Umbilical cord (tissue), 2 donors: ENCODE results near the gene KCNAB1. TPM values are rescaled to one million over a fixed set of nuclear protein-coding genes. Genes with fewer than 3 reads are reported as not detected.

Source experiments
- DNase-seq: peaks from one replicate; pipeline ENCODE4 v3.0.0-alpha.2; 2015; ENCODE audit warnings: low spot score
- total RNA-seq: library from RNA; depleted of rRNA; stranded (reverse); fragments of >200 nt; gene quantifications from one replicate; pipeline ENCODE4 v1.2.3, GENCODE V29; 2014; ENCODE audit warnings: low replicate concordance; ENCODE audit not compliant: insufficient read depth

The KCNAB1 gene
- total RNA-seq, 1 donor from 2014 or later: 0.72 TPM

- no peak for DNase-seq
These were observed 368.4 kb downstream of the KCNAB1 start for GRCh38 chr3:156488767-156489166.

DNA sequence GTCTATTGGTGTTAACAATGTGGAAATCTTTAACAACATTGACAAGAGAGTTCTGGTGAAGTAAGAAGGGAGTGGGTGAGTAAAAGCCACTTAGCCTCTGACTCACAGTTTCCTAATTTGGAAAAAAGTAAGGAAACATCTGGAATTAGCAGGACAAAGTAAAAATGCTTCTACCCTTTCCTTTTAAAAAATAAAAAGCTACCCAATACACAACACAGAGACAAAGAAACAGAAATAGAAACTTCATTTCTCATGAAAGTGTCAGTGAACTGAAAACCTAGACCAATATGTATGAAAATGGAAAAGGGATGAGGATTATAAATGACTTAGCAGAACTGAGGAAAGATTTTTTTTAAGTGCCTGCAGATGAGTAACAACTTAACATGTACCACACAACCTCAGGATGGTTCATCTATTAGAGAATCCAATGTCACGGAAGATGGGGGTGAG is 369.1 kb downstream of the KCNAB1 start:
- DNase-seq: peak; percentile 44

DNA sequence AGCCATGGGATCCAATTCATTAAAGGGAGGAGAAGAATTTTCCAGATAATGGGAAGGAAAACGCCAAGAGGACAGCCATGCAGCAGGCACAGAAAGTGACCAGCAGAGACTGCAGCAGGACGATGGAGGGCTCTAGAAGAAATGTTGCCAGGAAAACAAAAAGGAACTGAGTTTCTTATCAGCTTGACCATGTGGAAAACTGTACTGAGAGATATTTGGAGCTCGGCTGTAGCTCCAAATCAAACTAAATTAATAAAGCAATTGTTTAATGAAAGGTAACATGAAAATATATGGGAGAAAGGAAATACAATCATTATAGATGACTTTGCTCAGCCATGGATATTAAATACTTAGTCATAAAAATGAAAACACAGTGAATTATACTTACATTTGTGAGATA is 370.8 kb downstream of the KCNAB1 start:
- DNase-seq: no peak

GRCh38 chr3:156492801-156493261 is 372.5 kb downstream of the KCNAB1 start:
- DNase-seq: peak; percentile 96

DNA sequence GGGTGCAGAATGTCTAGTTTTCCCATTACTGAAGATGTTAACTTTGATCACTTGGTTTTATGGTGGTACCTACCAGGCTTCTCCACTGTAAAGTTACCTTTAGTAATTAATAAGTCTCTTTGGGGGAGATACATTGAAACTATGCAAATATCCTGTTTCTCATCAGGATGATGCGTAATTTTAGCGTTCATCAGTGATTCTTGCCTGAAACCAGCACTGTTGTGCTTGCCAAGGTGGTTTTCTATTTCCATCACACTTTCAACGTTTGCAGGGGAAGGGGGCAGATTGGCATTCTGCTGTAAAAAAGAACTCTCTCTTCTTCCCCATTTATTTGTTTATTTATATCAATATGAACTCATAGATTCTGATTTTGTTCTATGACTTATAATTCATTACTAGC is 373.5 kb downstream of the KCNAB1 start:
- no peak for DNase-seq

DNA sequence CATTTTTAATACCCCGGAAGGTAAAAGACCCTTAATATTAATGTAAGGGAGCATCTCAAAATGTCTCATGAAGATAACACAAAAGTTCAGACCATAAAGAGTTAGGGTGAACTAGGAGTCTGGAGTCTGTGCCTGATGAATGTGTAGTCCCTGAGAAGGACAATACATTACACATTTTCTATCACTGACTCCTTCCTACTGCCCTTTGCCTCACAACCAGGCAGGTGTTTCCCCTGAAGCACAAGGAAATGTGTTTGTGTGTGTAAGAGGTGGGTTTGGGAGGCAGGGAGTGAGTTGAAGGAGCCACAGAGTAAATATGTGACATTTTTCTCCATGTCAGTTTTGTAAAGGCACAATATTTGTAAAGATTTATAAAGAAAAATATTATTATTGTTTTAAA is 375.4 kb downstream of the KCNAB1 start:
- DNase-seq: no peak

GRCh38 chr3:156497326-156497725 is 376.9 kb downstream of the KCNAB1 start:
- no peak for DNase-seq

DNA sequence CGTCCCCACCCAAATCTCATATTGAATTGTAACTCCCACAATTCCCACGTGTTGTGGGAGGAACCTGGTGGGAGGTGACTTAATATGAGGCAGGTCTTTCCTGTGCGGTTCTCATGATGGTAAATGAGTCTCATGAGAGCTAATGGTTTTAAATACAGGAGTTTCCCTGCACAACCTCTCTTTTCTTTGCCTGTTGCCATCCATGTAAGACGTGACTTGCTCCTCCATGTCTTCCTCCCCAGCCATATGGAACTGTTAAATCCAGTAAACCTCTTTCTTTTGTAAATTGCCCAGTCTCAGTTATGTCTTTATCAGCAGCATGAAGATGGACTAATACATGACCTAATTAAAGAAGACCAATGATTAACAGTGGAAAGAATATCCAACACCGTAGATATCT is 377.9 kb downstream of the KCNAB1 start:
- DNase-seq: no peak

- peak; percentile 67 for DNase-seq
These were observed 386.9 kb downstream of the KCNAB1 start for GRCh38 chr3:156507285-156507684.

GRCh38 chr3:156509189-156510174 is 389.1 kb downstream of the KCNAB1 start:
- DNase-seq: peak; percentile 79

DNA sequence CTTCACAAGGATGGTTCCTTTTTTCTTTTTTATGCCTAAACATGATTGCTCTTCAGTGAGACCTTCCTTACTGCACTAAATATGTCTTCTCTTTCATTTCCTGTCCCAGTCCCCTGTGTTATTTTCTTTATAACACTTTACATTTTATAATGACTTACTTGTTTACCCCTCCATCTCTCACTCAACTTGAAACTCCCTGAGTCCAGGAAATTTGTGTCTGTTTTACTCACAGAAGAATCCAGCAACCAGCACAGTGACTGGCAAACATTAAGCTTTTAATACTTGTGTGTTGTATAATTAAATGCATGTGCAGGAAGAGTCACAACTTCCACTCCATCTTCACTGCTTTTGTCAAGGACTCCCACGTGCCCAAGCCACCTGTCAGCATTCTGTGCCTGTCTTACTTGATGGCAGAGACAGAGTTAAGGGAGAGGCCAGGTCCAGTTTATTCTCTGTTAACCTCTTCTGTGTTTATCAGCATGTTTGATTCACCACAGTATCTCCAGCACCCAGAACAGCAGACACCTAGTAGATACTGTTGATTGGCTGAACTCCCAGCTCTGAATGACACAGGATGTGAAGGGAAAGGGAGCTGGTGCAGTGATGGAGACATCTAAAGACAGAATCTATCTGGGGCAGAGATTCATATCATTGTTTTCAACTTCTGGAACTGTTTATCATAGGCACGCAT is 391.8 kb downstream of the KCNAB1 start:
- no peak for DNase-seq

DNA sequence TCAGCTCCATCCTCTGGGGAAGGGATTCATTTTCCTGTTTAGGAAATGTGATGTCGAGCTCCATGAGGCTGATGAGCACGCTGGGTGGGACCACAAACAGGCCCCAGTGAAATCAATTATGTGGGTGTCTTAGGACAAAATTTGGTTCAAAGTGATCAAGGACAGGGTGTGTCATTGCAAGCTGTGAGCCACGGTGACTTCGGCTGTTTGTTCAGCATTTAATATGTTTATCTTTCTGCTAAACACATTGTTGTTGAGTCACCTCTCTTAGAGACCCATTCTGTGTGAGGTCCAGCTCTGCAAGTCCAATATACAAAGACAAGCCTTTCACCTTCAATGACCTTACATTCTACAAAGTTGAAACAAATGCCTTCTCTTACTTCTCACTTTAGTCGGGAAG is 393.2 kb downstream of the KCNAB1 start:
- no peak for DNase-seq

- no peak for DNase-seq
These were observed 395.9 kb downstream of the KCNAB1 start for GRCh38 chr3:156516284-156516683.

DNA sequence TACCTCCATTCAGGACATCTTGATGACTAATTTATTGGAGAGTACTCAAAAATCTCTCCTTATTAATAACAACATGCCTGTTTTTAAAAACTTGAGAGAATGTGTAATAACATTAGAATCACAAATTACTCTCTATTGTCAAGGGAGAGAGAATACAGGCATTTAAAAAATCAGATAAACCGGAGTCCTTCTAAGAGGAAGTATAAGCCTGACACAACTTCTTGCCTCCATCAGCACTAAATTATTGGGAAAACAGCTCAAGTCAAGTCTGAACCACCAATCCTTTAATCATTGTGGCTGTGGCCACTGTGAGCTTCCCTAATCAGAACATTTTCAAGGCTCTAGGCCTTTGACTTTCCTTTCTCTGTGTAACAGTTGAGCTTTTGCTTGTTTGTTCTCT is 396.6 kb downstream of the KCNAB1 start:
- peak; percentile 48 for DNase-seq

DNA sequence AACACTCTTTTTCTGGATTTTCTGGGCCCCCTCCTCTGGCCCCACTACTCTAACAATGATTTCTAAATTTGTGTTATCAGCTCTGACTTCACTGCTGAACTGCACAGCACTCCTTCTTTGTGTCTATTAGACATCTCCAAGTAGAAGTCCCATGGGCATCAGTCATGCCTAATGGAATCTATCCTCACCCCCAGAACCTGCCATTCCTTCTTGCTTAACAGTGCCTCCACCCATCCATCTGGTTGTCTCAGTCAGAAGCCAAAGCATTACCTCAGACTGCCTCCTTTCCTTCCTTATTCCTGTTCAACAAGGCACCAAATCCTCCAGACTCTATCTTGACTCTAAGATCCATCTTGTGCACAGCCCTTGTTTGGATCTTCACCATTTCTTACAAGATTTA is 398.3 kb downstream of the KCNAB1 start:
- DNase-seq: no peak

- DNase-seq: no peak
These were observed 399.4 kb downstream of the KCNAB1 start for GRCh38 chr3:156519758-156520162.

DNA sequence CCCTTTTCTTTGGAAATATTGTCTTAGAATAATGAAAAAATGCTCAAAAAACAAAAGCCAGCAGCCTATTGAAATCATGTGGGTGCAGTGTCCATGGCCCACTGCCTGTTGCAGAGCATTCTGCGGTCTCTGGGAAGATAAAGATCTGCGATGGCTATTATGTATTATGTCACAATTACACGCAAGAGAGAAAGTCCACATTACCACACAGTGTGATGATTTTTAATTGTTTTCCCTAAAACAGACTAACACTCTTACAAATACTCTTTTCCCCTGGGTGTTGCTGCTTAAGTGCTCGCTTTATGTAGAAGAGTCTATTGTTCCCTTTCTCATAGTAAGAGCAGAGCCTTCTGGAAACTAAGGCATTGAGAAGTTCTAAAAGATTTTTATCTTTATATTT is 402.3 kb downstream of the KCNAB1 start:
- no peak for DNase-seq

DNA sequence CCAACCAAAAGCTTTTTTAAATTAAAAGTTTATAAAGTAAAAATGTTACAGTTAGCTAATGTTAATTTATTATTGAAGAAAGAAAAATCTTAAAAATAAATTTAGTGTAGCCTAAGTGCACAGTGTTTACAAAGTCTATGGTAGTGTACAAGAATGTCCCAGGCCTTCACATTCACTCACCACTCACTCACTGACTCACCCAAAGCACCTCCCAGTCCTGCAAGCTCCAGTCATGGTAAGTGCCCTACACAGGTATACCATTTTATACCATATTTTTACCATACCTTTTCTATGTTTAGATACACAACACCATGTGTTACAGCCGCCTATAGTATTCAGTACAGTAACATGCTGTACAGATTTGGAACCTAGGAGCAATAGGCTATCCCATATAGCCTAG is 405.4 kb downstream of the KCNAB1 start:
- DNase-seq: no peak

GRCh38 chr3:156527060-156527459 is 406.7 kb downstream of the KCNAB1 start:
- DNase-seq: no peak

DNA sequence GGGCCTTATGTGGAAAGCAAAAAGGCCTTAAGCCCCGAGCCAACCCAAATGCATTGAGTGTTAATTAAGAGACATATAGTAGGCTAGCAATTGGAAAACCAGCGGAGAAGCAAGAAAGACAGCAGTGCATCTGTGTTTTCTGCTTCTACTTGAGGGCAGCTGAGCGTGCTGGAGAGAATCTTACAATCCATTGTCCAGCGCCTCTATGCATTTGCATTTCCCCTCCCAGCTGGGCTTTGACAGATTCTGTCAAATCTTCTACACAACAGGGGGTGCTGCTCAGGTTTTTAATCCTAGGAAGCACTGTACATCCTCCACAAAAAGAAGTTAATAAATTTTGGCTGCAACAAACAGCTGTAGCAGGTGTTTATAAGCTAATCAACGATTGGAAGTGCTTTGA is 410.6 kb downstream of the KCNAB1 start:
- no peak for DNase-seq

- DNase-seq: no peak
These were observed 412.4 kb downstream of the KCNAB1 start for GRCh38 chr3:156532730-156533129.

DNA sequence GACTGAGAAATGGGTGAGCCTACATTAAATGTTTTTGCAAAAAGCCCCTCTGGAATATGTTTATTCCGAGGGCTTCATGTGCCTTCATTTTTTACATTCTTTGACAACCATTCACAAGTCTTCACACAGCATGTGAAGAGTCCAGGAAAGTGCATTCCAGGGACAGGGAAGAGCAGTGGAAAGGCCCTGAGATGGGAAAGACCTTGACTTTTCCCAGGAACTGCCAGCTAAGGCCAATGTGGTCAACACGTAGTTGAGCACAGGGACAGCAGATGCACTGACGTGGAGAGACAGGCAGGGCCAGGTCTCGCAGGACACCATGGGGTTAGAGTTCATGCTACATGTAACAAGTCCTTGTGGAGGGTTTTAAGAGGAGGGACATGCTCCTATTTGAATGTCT is 412.8 kb downstream of the KCNAB1 start:
- DNase-seq: no peak
